Neural progenitor cell (in vitro differentiated cells): ENCODE results near the gene TRAK1. TPM values are rescaled to one million over a fixed set of nuclear protein-coding genes. Genes with fewer than 3 reads are reported as not detected.

Experiments used
- DNase-seq: peaks from one replicate; pipeline ENCODE4 v3.0.0-alpha.2; 2016; ENCODE audit warnings: low spot score
- H2AFZ ChIP-seq: fragments of 200-600 bp; sonication (generic); replicated peaks from 2 replicates; pipeline ENCODE4 v1.6.1; 2016; ENCODE audit warnings: antibody characterized with exemption
- H3F3A ChIP-seq: fragments of 200-600 bp; sonication (generic); 2 replicates; pipeline ENCODE4 v1.6.1; 2016; ENCODE audit warnings: antibody characterized with exemption, low read depth
- H3K27ac ChIP-seq: fragments of 200-600 bp; sonication (generic); 2 replicates; pipeline ENCODE4 v1.5.1; 2016; ENCODE audit warnings: mild to moderate bottlenecking
- H3K27me3 ChIP-seq: fragments of 200-600 bp; sonication (generic); 2 replicates; pipeline ENCODE4 v1.6.1; 2016; ENCODE audit warnings: mild to moderate bottlenecking, moderate library complexity
- H3K36me3 ChIP-seq: fragments of 200-600 bp; sonication (generic); 2 replicates; pipeline ENCODE4 v1.5.1; 2016
- H3K4me1 ChIP-seq: fragments of 200-600 bp; sonication (generic); 2 replicates; pipeline ENCODE4 v1.6.1; 2016; ENCODE audit warnings: mixed run types
- H3K4me2 ChIP-seq: fragments of 200-600 bp; sonication (generic); 2 replicates; pipeline ENCODE4 v1.6.1; 2016
- H3K4me3 ChIP-seq: fragments of 200-600 bp; sonication (generic); 2 replicates; pipeline ENCODE4 v1.5.1; 2016
- H3K79me2 ChIP-seq: fragments of 200-600 bp; sonication (generic); 2 replicates; pipeline ENCODE4 v1.6.1; 2016; ENCODE audit warnings: low read depth
- H3K9ac ChIP-seq: fragments of 200-600 bp; sonication (generic); 2 replicates; pipeline ENCODE4 v1.6.1; 2016
- H3K9me3 ChIP-seq: fragments of 200-600 bp; sonication (generic); 2 replicates; pipeline ENCODE4 v1.5.1; 2016; ENCODE audit warnings: low read depth
- H4K20me1 ChIP-seq: fragments of 200-600 bp; sonication (generic); 2 replicates; pipeline ENCODE4 v1.6.1; 2016; ENCODE audit warnings: low read depth
- H3K27ac Mint-ChIP-seq: 3 replicates; pipeline ENCODE4 v1.8.0; 2021; ENCODE audit warnings: mixed read lengths
- H3K27me3 Mint-ChIP-seq: 2 replicates; pipeline ENCODE4 v1.8.0; 2022; ENCODE audit warnings: low read depth, mild to moderate bottlenecking, inconsistent platforms, moderate library complexity, mixed read lengths; ENCODE audit not compliant: insufficient read depth
- H3K36me3 Mint-ChIP-seq: 3 replicates; pipeline ENCODE4 v1.8.0; 2021; ENCODE audit warnings: mixed read lengths
- H3K4me1 Mint-ChIP-seq: 3 replicates; pipeline ENCODE4 v1.8.0; 2021; ENCODE audit warnings: mixed read lengths
- H3K4me3 Mint-ChIP-seq: 3 replicates; pipeline ENCODE4 v1.8.0; 2021; ENCODE audit warnings: mild to moderate bottlenecking, moderate library complexity, mixed read lengths
- H3K9me3 Mint-ChIP-seq: 3 replicates; pipeline ENCODE4 v1.8.0; 2020; ENCODE audit warnings: mixed read lengths
- EZH2 ChIP-seq: fragments of 200-600 bp; sonication (generic); IDR thresholded peaks from 2 replicates; pipeline ENCODE4 v1.6.1; 2017; ENCODE audit warnings: antibody characterized with exemption, mild to moderate bottlenecking, moderate library complexity
- EZH2phosphoT487 ChIP-seq: fragments of 200-600 bp; sonication (generic); IDR thresholded peaks from 2 replicates; pipeline ENCODE4 v1.6.1; 2017; ENCODE audit warnings: antibody characterized with exemption
- total RNA-seq: library from RNA; depleted of rRNA; stranded (reverse); fragments of >200 nt; gene quantifications from 2 replicates; pipeline ENCODE4 v1.2.3, GENCODE V29; 2015; ENCODE audit warnings: low replicate concordance
- TF ChIP-seq, protein P1 (sequence below): fragments of 200-600 bp; sonication (generic); IDR thresholded peaks from 2 replicates; pipeline ENCODE4 v1.5.1; 2017; ENCODE audit warnings: antibody characterized with exemption, mild to moderate bottlenecking

The TRAK1 gene
- total RNA-seq, 1 donor from 2014 or later, result 32.2 TPM

DNA sequence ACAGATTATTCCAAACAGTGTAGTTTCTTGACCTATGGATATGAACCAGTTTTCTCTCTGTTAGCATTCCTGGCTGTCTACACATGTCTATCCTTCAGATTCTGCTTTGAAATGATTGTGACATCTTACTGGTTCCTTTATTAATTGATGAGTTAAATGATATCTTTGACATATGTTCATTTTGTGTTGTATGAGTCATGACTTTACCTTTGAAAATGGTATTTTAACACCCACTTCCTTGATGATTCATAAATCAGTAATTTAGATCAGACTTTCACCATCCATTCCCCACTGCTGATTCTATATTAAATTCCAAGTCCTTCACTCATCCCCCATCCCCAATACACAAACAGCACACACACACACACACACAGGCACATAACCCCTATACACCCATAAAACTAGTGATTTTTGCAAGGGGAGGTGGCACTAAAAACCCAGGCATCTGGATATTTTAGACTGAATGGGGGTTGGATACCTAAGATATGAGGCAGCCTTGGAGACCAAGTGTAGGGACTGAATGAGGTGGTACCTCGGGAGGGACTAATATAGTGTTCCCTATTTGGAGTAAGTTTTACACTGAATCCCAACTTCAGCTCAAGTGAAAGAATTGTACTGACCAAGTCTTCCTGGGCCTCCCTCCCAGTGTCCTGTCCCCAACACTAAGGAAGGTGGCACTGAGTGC is 165.1 kb downstream of the TRAK1 start:
- DNase-seq, result no peak
- H3K36me3 Mint-ChIP-seq, result no peaks in the 10 kb centered on the region
- H3K36me3 ChIP-seq, result no peaks in the 10 kb centered on the region
- peaks cover 2% of the 10 kb centered on the region for H3K9me3 Mint-ChIP-seq
- H3K4me2 ChIP-seq, result no peak overlapping the region
- no peak overlapping the region for H3K9ac ChIP-seq
- H4K20me1 ChIP-seq, result no peaks in the 10 kb centered on the region
- no peak overlapping the region for H3K4me3 Mint-ChIP-seq
- H3K27me3 Mint-ChIP-seq, result peaks cover 41% of the 10 kb centered on the region
- H3K27ac ChIP-seq, result no peak overlapping the region
- H3F3A ChIP-seq, result peaks cover under 1% of the 10 kb centered on the region
- H3K9me3 ChIP-seq, result no peaks in the 10 kb centered on the region
- H3K27me3 ChIP-seq, result no peaks in the 10 kb centered on the region
- no peaks in the 10 kb centered on the region for H3K79me2 ChIP-seq
- H2AFZ ChIP-seq, result no peak overlapping the region
- H3K4me3 ChIP-seq, result no peak overlapping the region
- H3K4me1 Mint-ChIP-seq, result peaks cover 1% of the 10 kb centered on the region
- TF ChIP-seq, protein P1, sequence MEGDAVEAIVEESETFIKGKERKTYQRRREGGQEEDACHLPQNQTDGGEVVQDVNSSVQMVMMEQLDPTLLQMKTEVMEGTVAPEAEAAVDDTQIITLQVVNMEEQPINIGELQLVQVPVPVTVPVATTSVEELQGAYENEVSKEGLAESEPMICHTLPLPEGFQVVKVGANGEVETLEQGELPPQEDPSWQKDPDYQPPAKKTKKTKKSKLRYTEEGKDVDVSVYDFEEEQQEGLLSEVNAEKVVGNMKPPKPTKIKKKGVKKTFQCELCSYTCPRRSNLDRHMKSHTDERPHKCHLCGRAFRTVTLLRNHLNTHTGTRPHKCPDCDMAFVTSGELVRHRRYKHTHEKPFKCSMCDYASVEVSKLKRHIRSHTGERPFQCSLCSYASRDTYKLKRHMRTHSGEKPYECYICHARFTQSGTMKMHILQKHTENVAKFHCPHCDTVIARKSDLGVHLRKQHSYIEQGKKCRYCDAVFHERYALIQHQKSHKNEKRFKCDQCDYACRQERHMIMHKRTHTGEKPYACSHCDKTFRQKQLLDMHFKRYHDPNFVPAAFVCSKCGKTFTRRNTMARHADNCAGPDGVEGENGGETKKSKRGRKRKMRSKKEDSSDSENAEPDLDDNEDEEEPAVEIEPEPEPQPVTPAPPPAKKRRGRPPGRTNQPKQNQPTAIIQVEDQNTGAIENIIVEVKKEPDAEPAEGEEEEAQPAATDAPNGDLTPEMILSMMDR, result no peak
- TF ChIP-seq EZH2phosphoT487, result no peak
- no peak for TF ChIP-seq EZH2
- no peak overlapping the region for H3K27ac Mint-ChIP-seq
- peaks cover 20% of the 10 kb centered on the region for H3K4me1 ChIP-seq

DNA sequence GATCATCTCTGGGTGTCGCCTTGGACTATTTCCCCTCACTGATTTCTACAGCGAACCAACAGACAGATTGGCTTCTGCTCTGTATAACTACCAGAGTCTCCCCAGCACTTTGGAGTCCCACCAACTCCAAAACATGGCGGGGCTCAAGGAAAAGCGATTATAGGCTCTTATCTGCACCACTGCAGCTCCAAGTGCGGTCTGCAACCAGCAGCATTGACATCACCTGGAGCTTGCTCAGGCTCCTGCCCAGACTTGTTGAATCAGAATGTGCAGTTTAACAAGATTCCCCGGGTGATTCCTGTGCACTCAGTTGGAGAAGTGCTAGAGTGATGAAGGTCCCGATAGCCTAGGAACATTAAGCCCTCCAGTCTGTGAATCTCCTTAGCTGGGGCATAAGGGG is 165.8 kb downstream of the TRAK1 start:
- Histone ChIP-seq H3K36me3 (no peaks in the 10 kb centered on the region), H3K27ac (no peak overlapping the region), H3K9me3 (no peaks in the 10 kb centered on the region), H3K79me2 (no peaks in the 10 kb centered on the region), H3K9ac (no peak overlapping the region), H2AFZ (no peak overlapping the region), H3K4me1 (peaks cover 27% of the 10 kb centered on the region), H3K4me2 (no peak overlapping the region), H3F3A (peaks cover 8% of the 10 kb centered on the region), H3K4me3 (no peak overlapping the region), H4K20me1 (no peaks in the 10 kb centered on the region), H3K27me3 (peaks cover 4% of the 10 kb centered on the region)
- H3K27me3 Mint-ChIP-seq, result peaks cover 36% of the 10 kb centered on the region
- H3K4me1 Mint-ChIP-seq, result peaks cover 8% of the 10 kb centered on the region
- no peaks in the 10 kb centered on the region for H3K36me3 Mint-ChIP-seq
- TF ChIP-seq, protein P1, result no peak
- no peak overlapping the region for H3K27ac Mint-ChIP-seq
- no peak for DNase-seq
- peaks cover 2% of the 10 kb centered on the region for H3K9me3 Mint-ChIP-seq
- H3K4me3 Mint-ChIP-seq, result no peak overlapping the region

DNA sequence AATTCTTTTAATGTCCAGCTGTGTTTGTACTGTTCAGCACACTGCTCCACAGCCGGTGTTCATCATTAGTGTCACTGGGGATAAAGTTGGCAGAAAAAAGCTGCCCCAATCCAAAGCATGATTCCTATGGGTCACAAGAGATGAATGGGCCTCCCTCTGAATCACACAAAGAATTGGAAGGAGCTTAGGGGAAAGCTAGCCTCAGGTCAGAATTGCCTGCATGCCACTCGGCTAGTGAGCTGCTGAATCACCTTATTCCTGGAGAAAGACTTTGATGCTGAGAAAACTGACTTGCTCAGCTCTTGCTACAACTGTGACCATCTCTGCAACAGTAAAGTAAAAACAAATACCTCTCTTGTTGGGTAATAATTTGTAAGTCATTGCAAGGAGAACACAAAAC is 171.4 kb downstream of the TRAK1 start:
- Histone ChIP-seq H3K27ac (peak overlapping the region; percentile 47), H3K36me3 (no peaks in the 10 kb centered on the region), H3K4me1 (peaks cover 39% of the 10 kb centered on the region), H3K9me3 (no peaks in the 10 kb centered on the region), H3K79me2 (no peaks in the 10 kb centered on the region), H2AFZ (no peak overlapping the region), H3K4me3 (peak overlapping the region; percentile 51), H3F3A (peaks cover 26% of the 10 kb centered on the region), H3K27me3 (peaks cover 38% of the 10 kb centered on the region), H3K4me2 (peak overlapping the region; percentile 85), H3K9ac (peak overlapping the region; percentile 17), H4K20me1 (peaks cover 5% of the 10 kb centered on the region)
- peak; percentile 82 for DNase-seq
- Mint-ChIP-seq H3K9me3 (peaks cover 3% of the 10 kb centered on the region), H3K27ac (no peak overlapping the region), H3K4me3 (peak overlapping the region; percentile 38), H3K4me1 (peaks cover 24% of the 10 kb centered on the region), H3K36me3 (no peaks in the 10 kb centered on the region), H3K27me3 (peaks cover 51% of the 10 kb centered on the region)
- TF ChIP-seq EZH2phosphoT487 (peak; percentile 69), EZH2 (no peak)
- TF ChIP-seq, protein P1, result no peak
